GM12873 (cell line): ENCODE measurements around the gene SNN.

Experiments
- CTCF ChIP-seq: IDR thresholded peaks from 2 replicates; pipeline ENCODE4 v1.5.1; 2012; ENCODE audit warnings: low read depth, mild to moderate bottlenecking, moderate library complexity, low read length, control low read depth; ENCODE audit not compliant: insufficient read depth; ENCODE audit errors: missing control alignments

SNN gene

GRCh38 chr16:11691235-11691634 is 23.0 kb downstream of the SNN start:
- TF ChIP-seq CTCF = no peak

- no peak for TF ChIP-seq CTCF
These were observed 23.5 kb downstream of the SNN start for GRCh38 chr16:11691771-11692170.

GRCh38 chr16:11692171-11692570 is 23.9 kb downstream of the SNN start:
- TF ChIP-seq CTCF = no peak

- TF ChIP-seq CTCF = no peak
These were observed 24.4 kb downstream of the SNN start for GRCh38 chr16:11692651-11693050.

- no peak for TF ChIP-seq CTCF
These were observed 28.2 kb downstream of the SNN start for GRCh38 chr16:11696266-11697012.

- TF ChIP-seq CTCF = no peak
These were observed 29.1 kb downstream of the SNN start for GRCh38 chr16:11697319-11697718.

- TF ChIP-seq CTCF = no peak
These were observed 30.0 kb downstream of the SNN start for GRCh38 chr16:11698271-11698689.
